HG03354 (cell line): ENCODE data around the gene KCTD21.

Experiments
- ATAC-seq: cut with Tn5 transposase; IDR thresholded peaks from one replicate; pipeline ENCODE4 v1.9.1; 2021; ENCODE audit warnings: mild to moderate bottlenecking; ENCODE audit not compliant: unreplicated experiment, poor library complexity, severe bottlenecking

KCTD21 gene

GRCh38 chr11:78205691-78206090 is 17.3 kb upstream of the KCTD21 start:
- no peak for ATAC-seq

GRCh38 chr11:78205256-78205655 is 16.8 kb upstream of the KCTD21 start:
- no peak for ATAC-seq

GRCh38 chr11:78203184-78203583 is 14.8 kb upstream of the KCTD21 start:
- no peak for ATAC-seq

- ATAC-seq: no peak
Measured at GRCh38 chr11:78202733-78203167, 14.3 kb upstream of the KCTD21 start.

- ATAC-seq: no peak
Measured at GRCh38 chr11:78201096-78201818, 12.8 kb upstream of the KCTD21 start.

GRCh38 chr11:78200553-78200952 is 12.1 kb upstream of the KCTD21 start:
- no peak for ATAC-seq

- ATAC-seq: no peak
Measured at GRCh38 chr11:78200061-78200460, 11.6 kb upstream of the KCTD21 start.

GRCh38 chr11:78199653-78200015 is 11.2 kb upstream of the KCTD21 start:
- ATAC-seq: no peak

- no peak for ATAC-seq
Measured at GRCh38 chr11:78199015-78199652, 10.7 kb upstream of the KCTD21 start.

GRCh38 chr11:78197816-78198215 is 9.4 kb upstream of the KCTD21 start:
- no peak for ATAC-seq

- ATAC-seq: no peak
Measured at GRCh38 chr11:78196661-78197091, 8.2 kb upstream of the KCTD21 start.

GRCh38 chr11:78195917-78196560 is 7.6 kb upstream of the KCTD21 start:
- ATAC-seq: no peak

- no peak for ATAC-seq
Measured at GRCh38 chr11:78194490-78194889, 6.1 kb upstream of the KCTD21 start.

GRCh38 chr11:78193806-78194205 is 5.4 kb upstream of the KCTD21 start:
- ATAC-seq: no peak

GRCh38 chr11:78192911-78193351 is 4.5 kb upstream of the KCTD21 start:
- no peak for ATAC-seq

GRCh38 chr11:78192223-78192719 is 3.8 kb upstream of the KCTD21 start:
- no peak for ATAC-seq

GRCh38 chr11:78190871-78191538 is 2.6 kb upstream of the KCTD21 start:
- no peak for ATAC-seq

GRCh38 chr11:78190374-78190773 is 1.9 kb upstream of the KCTD21 start:
- no peak for ATAC-seq

- ATAC-seq: no peak
Measured at GRCh38 chr11:78189851-78190250, 1.4 kb upstream of the KCTD21 start.

- ATAC-seq: no peak
Measured at GRCh38 chr11:78189174-78189724, 823 bp upstream of the KCTD21 start.
